Kidney tubule cell (primary cell): ENCODE results near the gene TAF3.

ENCODE experiments used
- DNase-seq: peaks from one replicate; pipeline ENCODE4 v3.0.0-alpha.2; 2018; ENCODE audit warnings: low spot score

Gene TAF3

DNA sequence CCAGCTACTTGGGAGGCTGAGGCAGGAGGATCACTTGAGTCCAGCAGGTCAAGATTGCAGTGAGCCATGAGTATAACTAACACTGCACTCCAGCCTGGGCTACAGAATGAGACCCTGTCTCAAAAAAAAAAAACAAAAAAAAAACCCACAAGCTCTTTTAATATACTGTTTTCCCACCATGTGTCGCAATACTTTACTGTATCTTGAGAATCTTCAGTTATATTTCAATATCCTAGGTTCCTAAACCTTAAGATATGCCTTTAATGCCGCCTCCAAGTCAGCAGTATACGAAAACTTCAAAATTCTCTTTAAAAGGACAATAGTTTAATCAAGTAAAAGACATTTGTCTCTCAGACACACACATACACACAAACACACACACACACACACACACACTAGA is 62.8 kb downstream of the TAF3 start:
- DNase-seq, result no peak

- DNase-seq, result no peak
Measured at GRCh38 chr10:7886056-7886455, 67.8 kb downstream of the TAF3 start.

DNA sequence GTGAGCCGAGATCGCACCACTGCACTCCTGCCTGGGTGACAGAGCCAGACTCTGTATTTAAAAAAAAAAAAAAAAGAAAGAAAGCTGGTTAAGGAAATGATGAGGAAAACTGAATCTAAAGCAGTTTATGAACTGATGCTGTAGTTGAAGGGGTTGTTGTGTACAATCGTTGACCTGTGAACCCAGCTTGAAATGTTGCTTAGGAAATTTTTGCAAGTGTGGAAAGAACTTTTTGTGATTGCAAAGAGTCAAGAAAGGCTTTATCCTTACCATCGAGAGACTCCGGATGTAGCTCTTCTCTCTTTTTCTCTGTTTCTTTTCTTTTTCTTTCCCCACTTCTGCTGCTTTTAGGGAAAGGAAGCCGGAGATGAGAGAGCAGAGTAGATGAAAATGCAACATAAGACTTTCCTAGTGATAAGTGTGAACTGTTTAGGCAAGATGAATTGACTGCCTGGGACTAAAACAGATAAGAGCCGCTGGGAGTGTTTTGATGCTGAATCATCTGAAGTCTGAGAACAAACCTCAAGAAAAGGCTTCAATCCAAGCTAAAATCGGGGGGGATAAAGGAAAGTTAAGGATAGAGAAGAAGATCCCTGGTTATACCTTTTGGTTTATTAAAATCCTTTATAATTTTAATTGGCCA is 69.0 kb downstream of the TAF3 start:
- no peak for DNase-seq

GRCh38 chr10:7889947-7890542 is 71.7 kb downstream of the TAF3 start:
- no peak for DNase-seq

GRCh38 chr10:7890781-7891180 is 72.5 kb downstream of the TAF3 start:
- no peak for DNase-seq

GRCh38 chr10:7891634-7892033 is 73.3 kb downstream of the TAF3 start:
- DNase-seq, result no peak

- DNase-seq, result no peak
Measured at GRCh38 chr10:7892146-7892545, 73.8 kb downstream of the TAF3 start.

GRCh38 chr10:7895699-7896090 is 77.4 kb downstream of the TAF3 start:
- no peak for DNase-seq

- no peak for DNase-seq
Measured at GRCh38 chr10:7896297-7896696, 78.0 kb downstream of the TAF3 start.

DNA sequence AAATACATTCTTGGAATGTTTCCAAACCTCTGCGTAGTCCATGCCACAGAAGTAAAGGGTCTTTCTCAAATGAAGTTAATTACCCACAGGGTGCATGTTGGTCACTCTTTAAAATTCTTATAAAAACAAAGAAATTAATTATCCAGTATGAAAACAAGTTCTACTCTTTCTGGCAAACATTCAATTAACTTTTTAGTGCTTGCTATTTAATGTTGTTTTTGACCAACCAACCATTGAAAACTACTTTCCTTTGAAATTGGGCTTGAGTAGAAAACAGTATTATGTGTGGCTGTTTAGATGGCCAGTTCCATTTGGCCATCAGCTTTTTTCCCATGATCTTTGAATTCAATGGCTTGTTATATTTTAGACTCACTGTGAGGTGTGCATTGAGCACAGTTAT is 83.0 kb downstream of the TAF3 start:
- DNase-seq, result no peak

DNA sequence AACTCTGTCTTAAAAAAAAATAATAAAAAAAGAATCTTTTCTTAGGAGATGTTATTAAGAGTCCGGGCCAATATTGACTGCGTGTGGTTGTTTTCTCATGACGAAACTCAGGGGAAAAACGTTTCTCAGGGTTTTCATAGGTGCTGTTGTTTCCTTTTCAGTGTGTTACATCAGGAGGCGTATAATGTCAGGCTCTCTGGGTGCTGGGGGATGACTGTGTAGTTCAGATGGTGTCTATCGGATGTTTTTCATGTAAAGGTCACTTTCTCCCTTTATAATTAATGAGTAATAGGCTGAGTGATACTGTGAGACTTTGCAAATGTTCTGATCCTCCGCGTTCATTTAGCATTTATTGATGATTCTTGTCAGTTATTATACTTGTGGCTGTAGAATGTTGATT is 84.1 kb downstream of the TAF3 start:
- DNase-seq, result no peak

- DNase-seq, result no peak
Measured at GRCh38 chr10:7903851-7904250, 85.5 kb downstream of the TAF3 start.

DNA sequence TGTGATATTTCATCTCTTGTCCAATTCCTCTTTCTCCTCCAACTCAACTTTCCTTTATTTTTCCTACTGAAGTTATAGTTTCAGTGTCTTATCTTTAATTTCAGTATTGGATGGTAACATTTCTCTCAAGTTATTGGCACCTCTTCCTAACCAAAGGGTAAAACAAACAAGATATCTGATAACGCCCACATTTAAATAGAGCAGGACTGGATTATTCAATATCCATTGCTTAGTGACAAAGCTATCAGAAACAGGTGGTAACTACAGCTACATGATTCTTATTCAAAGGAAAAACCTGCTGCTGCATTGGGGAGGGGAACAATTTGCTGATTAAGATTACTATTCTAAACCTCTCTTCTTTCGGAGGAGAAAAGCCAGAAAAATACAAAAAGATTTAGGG is 87.8 kb downstream of the TAF3 start:
- DNase-seq, result no peak

GRCh38 chr10:7908541-7909210 is 90.4 kb downstream of the TAF3 start:
- no peak for DNase-seq

- no peak for DNase-seq
Measured at GRCh38 chr10:7913126-7913872, 95.0 kb downstream of the TAF3 start.

DNA sequence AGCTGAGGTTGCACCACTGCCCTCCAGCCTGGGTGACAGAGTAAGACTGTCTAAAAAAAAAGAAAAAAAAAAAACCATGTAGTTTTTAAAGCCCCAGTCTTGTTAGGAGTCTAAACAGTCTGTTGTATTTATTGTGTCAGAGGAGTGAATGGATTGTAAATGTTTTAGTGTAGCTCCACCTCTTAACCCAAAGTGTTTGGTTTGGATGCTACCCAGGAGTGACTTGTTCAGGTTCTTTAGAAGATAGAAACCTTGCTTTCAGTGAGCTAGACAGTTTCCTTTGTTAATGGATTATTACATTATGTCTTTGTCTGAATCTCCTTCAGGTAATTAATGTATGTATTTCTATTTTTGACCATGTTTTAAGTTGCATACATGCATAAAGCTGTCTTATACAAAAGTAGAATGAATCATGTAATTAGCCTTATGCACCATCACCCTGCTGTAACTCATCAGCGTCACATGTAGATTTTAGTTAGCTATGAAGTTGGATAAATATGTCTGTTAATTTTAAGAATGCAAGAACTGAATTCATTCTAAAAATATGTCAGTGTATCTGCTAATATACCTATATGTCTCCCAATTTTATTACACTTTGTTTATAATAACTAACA is 97.7 kb downstream of the TAF3 start:
- peak; percentile 7 for DNase-seq

DNA sequence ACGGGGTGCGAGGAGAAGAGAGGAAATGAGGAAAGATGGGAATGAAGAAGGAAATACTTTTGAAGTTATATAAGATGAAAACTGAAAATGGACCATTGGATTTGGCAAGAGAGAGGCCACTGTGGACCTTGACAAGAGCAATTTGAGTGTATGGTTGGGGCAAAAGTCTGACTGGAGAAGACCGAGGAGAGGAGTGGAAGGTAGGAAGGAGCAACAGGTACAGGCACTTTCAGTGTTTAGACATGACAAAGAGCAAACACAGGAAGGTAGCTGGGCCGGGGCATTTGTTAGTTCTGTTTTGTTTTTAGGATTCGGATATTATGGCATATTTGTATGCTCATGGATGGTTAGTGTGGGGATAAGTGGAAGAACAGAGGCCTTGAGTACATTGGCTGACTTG is 99.4 kb downstream of the TAF3 start:
- DNase-seq, result no peak

- DNase-seq, result no peak
Measured at GRCh38 chr10:7922707-7923106, 104.4 kb downstream of the TAF3 start.

DNA sequence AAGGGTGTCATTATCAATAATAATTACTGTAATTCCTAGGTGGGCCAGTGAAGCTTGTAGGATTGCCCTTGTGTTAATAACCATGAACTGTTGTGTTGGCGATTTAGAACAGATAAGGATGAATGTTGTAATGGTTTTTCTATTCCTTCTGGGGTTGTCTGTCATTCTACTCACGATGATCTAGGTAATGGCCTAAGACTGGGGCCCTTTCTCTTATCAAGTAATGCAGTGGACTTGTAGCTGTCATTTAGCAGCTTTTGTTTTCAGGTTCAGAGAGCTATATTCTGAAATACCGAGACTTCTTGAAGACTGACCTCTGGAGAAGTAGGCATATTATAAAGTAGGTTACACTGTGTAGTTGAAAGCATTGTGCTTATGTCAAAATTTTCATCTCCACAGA is 110.2 kb downstream of the TAF3 start:
- no peak for DNase-seq

- peak; percentile 28 for DNase-seq
Measured at GRCh38 chr10:7932301-7933036, 114.2 kb downstream of the TAF3 start.

DNA sequence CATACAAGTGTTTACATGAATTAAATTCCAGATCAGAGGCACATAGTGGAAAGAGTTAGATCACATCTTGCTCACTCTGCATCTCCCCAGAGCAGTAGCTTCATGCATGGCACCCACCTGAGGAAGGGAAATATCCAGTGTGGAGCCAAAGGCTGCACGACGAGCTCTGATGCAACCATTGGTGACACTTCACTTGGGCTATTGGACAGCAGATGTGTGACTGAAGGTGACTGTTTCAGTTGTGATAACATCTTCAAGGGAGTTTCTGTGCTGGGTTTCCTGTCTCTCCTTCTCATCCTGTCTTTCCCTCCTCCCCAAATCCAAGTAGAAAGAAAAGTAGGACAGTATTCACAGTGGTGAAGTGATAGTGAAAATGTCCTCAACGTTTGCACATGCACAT is 115.0 kb downstream of the TAF3 start:
- peak; percentile 10 for DNase-seq

GRCh38 chr10:7933757-7934156 is 115.5 kb downstream of the TAF3 start:
- DNase-seq, result no peak
